Measurements from ENCODE around the gene FLCN.

FLCN gene

GRCh38 chr17:17183744-17184143 lies 53.2 kb downstream of the FLCN start:
- no peak for DNase-seq

DNA sequence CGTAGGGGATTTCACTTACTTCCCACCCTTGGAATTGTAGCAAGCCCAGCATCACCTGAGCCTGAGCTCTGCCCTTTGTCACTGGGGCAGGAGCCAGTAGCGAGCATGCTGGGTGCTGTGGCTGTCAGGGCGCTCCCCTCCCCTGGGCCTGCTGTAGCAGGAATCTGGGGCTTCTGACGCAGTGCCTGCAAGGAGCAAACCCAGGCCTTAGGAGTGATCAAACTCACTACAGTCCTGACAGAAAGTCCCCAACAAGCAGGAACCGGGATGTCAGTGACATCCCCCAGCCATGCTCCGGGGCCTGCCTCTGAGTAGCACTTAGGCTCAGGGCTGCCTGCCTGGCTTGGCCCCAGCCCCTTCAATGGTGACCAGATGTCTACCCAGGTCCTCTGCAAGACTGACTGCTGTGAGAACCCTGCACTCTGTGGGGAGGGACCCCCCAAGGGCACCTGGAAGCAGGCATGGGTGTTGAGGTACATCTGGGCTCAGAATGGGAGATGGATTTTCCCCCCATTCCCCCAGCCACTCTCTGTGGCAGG lies 54.3 kb downstream of the FLCN start:
- DNase-seq, result peak; percentile 39

GRCh38 chr17:17181666-17182597 lies 55.0 kb downstream of the FLCN start:
- no peak for DNase-seq

DNA sequence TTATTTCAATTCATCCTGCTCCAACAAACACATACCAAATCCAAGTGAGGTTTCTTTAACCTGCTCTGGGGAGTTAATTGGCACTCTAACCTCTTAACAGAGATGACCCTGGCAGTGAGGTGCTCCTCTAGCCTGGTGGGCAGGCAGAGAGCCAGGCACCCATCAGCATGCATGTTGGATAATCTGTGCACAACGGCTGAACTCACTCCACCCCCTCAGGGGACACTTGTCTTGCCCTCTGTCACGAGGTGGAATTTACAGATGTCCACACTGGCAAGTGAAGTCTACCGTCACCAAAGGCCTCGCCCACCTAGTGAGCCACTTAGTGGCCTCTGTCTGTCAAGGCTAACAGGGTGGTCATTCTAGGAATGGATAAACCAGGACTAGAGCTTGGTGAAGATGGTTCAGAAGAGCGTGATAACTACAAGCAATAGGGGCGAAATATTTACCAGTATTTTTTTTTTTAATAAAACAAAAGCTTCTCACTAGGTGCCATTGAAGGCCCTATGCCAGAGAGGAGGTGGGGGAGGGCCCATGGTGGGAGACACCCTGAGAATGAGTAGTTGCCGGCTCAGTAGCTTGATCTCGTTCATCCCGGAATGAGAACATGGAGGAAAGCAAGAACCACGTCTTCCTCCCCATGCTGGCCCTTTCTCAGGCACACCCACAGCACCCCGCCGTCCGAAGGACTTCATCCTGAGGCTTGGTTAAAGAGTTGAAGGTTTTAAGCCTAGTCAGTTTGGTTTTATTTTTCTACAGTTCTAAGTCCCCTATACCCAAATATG lies 56.0 kb downstream of the FLCN start:
- DNase-seq, result no peak

DNA sequence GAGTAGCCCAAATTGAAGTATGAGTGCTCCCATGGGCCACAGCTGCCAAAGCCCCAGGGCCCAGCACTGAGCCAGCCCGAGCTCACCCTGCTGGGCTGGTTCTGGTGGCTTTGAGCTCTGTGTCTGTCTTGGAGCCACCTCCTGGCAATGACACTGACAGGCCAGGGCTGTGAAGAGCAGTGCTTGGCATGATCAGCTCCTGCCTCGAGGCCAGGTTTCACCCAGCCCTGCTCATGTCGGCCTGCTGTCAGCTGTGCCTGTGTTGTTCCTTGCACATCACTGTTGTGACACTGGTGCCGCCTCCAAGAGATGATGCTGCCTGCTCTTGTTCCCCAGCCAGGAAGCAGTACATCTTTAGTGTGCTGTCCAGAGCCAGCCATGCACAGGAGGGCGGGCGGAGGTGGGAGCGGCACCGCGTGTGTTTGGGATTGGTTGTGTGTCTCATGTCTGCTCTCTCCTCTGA lies 56.8 kb downstream of the FLCN start:
- DNase-seq, result no peak

GRCh38 chr17:17179371-17179827 lies 57.6 kb downstream of the FLCN start:
- no peak for DNase-seq

DNA sequence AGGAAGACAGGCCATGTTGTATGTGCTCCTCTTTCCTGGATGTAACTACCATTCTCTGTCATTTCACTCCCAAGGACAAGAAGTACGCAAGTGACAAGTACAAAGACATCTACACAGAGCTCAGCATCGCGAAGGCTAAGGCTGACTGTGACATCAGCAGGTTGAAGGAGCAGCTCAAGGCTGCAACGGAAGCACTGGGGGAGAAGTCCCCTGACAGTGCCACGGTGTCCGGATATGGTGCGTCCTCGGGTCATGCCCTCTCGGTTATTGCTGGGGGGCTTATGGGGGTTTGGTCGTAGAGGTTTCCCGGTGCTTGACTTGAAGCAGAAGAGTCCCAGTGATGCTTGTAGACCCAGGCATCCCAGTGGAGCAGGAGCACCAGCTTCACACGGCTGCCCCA lies 59.8 kb downstream of the FLCN start:
- no peak for DNase-seq

DNA sequence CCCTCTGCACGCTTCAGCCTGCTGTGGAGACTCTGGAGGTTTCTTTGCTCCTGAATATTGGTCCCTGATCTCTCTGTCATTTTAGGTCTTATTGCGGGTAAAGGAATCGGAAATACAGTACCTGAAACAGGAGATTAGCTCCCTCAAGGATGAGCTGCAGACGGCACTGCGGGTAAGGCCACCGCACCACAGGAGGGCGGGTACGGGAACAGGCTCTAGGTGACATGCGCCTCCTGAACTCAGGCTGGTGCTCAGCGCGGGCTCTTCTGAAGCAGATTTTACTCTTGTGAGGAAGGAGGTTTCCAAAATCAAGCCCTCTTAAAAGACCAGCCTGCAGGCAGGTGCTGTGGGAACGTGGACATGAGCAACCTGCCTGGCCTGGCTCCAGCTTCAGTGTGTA lies 60.6 kb downstream of the FLCN start:
- no peak for DNase-seq

- no peak for DNase-seq
These were observed 61.1 kb downstream of the FLCN start for GRCh38 chr17:17175917-17176316.

GRCh38 chr17:17175340-17175739 lies 61.6 kb downstream of the FLCN start:
- no peak for DNase-seq

DNA sequence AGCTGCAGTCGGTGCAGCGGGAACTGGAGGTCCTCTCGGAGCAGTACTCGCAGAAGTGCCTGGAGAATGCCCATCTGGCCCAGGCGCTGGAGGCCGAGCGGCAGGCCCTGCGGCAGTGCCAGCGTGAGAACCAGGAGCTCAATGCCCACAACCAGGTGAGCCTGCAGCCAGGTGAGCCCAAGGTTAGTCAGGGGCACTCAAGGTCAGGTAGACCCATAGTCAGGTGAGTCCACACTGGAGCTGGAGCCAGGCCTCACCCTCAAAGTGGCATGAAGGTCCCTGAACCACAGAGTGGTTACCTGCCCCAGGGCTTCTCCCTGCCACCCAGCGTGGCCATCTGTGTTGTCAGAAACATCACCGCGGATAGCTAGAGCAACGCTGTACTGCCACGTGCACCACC lies 63.0 kb downstream of the FLCN start:
- DNase-seq, result no peak

GRCh38 chr17:17172990-17173389 lies 64.0 kb downstream of the FLCN start:
- no peak for DNase-seq

- DNase-seq, result no peak
These were observed 64.7 kb downstream of the FLCN start for GRCh38 chr17:17172001-17172939.

GRCh38 chr17:17171186-17171585 lies 65.8 kb downstream of the FLCN start:
- DNase-seq, result no peak

- no peak for DNase-seq
These were observed 66.5 kb downstream of the FLCN start for GRCh38 chr17:17170346-17170985.

DNA sequence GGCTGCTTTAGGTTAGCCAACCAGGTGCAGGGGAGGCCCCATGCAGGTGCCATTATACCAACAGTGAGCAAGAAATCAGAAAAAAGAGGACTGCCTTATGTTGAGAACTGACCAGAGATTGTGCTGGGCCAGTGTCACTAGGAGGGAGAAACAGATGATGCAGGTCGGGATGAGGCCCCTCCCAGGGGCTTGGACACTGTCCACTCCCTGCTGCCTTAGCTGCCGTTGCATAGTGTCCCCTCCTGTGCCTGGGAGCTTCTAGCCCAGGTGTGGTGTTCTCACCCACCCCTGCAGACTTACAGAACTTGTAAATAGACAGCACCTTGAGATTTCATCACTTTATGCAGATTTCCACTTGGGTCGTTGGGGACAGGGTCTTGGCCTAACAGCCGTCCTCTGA lies 67.6 kb downstream of the FLCN start:
- DNase-seq, result no peak

DNA sequence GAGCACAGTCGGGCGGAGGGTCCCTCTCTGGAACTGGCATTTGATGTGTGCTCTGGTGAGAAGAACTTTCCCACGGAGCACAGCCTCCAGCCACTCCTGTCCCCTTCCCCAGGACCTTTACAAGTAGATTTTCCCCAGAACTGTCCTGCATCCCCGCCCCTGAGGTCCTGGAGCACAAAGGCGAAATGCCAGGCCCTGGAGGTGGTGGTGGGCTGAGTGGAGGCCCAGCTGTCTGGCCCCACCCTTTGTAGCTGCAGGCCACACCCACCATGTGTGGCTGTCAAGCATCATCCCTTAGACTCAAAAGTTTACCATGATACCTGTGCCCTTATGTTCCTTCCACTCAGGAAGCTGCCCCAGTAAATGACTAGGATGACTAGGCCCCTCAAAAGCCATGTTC lies 68.6 kb downstream of the FLCN start:
- no peak for DNase-seq

DNA sequence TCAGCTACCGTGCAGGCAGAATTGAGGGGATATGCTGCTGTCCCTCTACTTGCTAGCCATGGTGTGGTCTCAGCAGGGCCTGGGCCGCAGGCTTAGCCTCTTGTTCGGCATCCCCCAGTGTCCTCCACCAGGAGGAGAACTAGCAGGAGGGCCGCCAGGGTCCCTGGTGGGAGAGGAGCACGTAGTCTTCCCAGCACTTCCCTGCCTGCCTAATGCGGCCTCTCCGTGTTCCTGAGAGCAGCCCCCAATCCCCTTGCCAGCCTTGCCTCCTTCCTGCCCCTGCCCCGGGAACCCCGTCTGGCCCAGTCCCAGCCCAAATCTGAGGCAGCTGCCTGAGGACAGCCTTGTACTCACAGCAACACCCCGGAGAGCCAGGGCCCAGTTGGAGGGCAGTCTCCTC lies 69.0 kb downstream of the FLCN start:
- DNase-seq, result no peak

DNA sequence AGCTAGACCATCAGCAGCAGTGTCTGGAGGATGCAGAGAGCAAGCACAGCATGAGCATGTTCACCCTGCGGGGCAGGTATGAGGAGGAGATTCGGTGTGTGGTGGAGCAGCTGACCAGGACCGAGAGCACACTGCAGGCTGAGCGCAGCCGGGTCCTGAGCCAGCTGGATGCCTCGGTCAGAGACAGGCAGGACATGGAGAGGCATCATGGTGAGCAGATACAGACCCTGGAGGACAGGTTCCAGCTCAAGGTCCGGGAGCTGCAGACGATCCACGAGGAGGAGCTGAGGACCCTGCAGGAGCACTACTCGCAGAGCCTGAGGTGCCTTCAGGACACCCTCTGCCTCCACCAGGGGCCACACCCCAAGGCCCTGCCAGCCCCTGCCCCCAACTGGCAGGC lies 69.6 kb downstream of the FLCN start:
- DNase-seq, result no peak

DNA sequence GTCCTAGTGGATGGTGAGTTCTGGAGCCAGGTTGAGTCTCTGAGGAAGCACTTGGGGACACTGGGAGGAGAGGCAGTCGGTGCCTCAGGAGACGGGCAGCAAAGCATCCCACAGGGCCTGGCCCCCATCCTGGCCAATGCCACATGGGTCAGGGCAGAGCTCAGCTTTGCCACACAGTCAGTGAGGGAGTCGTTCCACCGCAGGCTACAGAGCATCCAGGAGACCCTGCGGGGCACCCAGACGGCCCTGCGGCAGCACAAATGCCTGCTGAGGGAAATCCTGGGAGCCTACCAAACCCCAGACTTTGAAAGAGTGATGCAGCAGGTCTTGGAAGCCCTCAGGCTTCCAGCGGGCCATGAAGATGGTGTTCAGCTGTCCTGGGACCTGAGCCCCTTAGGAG lies 70.5 kb downstream of the FLCN start:
- no peak for DNase-seq

GRCh38 chr17:17165666-17166308 lies 71.2 kb downstream of the FLCN start:
- no peak for DNase-seq

All from DMS79 (cell line).